NCI-H2171 (cell line): Measurements from ENCODE around the gene TYMP.
"Not testable (repeated sequence)": the region's sequence is repeated elsewhere in the genome, so short reads cannot be mapped to it uniquely, and the experiment has no call there.

Experiments used
- DNase-seq: peaks from one replicate; lab custom pipeline; 2025; lab: John Stamatoyannopoulos, UW

TYMP gene

GRCh38 chr22:50537765-50538164 is 8.0 kb upstream of the TYMP start:
- no peak for DNase-seq

- DNase-seq, result no peak
Measured at GRCh38 chr22:50536226-50536625, 6.4 kb upstream of the TYMP start.

- DNase-seq, result no peak
Measured at GRCh38 chr22:50535113-50535512, 5.3 kb upstream of the TYMP start.

GRCh38 chr22:50533856-50534711 is 4.3 kb upstream of the TYMP start:
- DNase-seq, result not testable (repeated sequence)

- no peak for DNase-seq
Measured at GRCh38 chr22:50532824-50533796, 3.3 kb upstream of the TYMP start.

GRCh38 chr22:50531962-50532674 is 2.3 kb upstream of the TYMP start:
- peak; percentile 20 for DNase-seq

- no peak for DNase-seq
Measured at GRCh38 chr22:50531546-50531961, 1.7 kb upstream of the TYMP start.

- peak; percentile 27 for DNase-seq
Measured at GRCh38 chr22:50530877-50531545, 1.2 kb upstream of the TYMP start.

- DNase-seq, result no peak
Measured at GRCh38 chr22:50530580-50530876, 716 bp upstream of the TYMP start.

GRCh38 chr22:50529416-50529896 is 356 bp downstream of the TYMP start:
- DNase-seq, result no peak

GRCh38 chr22:50528682-50529415 is 963 bp downstream of the TYMP start:
- no peak for DNase-seq

- DNase-seq, result no peak
Measured at GRCh38 chr22:50527921-50528681, 1.7 kb downstream of the TYMP start.

GRCh38 chr22:50526834-50527801 is 2.7 kb downstream of the TYMP start:
- DNase-seq, result no peak

- peak; percentile 88 for DNase-seq
Measured at GRCh38 chr22:50526108-50526833, 3.5 kb downstream of the TYMP start.

- DNase-seq, result no peak
Measured at GRCh38 chr22:50525858-50526107, 4.0 kb downstream of the TYMP start.

- DNase-seq, result peak; percentile 97
Measured at GRCh38 chr22:50525104-50525857, 4.5 kb downstream of the TYMP start, which contains the start of gene SCO2. Gene SCO2 (minus strand): TSS chr22:50525598. CDS start chr22:50524411, 1,187 bp downstream.

GRCh38 chr22:50524676-50525103 is 5.1 kb downstream of the TYMP start:
- no peak for DNase-seq
